NT2/D1 (cell line): ENCODE data around the gene FTL.

Experiments
- SUZ12 ChIP-seq: IDR thresholded peaks from 2 replicates; pipeline ENCODE4 v1.6.1; 2011; ENCODE audit not compliant: insufficient read length, insufficient read depth; ENCODE audit errors: extremely low read depth
- YY1 ChIP-seq: IDR thresholded peaks from 2 replicates; pipeline ENCODE4 v1.6.1; 2011; ENCODE audit not compliant: insufficient read length, insufficient read depth
- ZNF274 ChIP-seq: IDR thresholded peaks from 2 replicates; pipeline ENCODE4 v1.6.1; 2011; ENCODE audit warnings: mild to moderate bottlenecking, low read depth, low read length

DNA sequence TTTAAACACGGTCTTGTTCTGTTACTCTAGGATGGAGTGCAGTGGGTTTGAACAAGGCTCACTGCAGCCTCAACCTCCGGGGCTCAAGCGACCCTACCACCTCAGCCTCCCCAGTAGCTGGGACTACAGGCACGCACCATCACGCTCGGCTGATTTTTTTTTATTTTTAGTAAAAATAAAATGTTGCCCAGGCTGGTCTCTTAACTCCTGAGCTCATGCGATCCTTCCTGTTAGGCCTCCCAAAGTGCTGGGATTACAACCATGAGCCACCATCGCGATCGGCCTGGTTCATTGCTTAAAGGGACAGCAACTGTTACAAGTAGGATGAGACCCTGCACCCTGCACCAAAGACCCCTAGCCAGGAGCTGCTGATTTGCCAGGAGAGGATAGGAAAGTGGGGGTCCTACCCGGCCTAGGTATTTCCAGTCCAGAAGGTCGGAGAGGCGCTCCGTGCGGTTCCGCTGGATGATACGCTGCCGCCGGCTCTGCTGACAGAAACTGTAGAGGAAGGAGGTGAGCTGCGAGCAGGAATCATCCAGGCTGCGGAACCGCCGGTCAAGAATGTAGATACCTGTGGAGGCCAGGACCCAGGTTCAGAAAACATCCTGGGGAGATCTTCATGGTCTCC is 5.1 kb downstream of the FTL start:
- no peak for TF ChIP-seq ZNF274
- no peak for TF ChIP-seq YY1
- no peak for TF ChIP-seq SUZ12
